ENCODE results near the gene CAST.
"Not testable (repeated sequence)": the region's sequence is repeated elsewhere in the genome, so short reads cannot be mapped to it uniquely, and the experiment has no call there.

CAST gene, protein sequence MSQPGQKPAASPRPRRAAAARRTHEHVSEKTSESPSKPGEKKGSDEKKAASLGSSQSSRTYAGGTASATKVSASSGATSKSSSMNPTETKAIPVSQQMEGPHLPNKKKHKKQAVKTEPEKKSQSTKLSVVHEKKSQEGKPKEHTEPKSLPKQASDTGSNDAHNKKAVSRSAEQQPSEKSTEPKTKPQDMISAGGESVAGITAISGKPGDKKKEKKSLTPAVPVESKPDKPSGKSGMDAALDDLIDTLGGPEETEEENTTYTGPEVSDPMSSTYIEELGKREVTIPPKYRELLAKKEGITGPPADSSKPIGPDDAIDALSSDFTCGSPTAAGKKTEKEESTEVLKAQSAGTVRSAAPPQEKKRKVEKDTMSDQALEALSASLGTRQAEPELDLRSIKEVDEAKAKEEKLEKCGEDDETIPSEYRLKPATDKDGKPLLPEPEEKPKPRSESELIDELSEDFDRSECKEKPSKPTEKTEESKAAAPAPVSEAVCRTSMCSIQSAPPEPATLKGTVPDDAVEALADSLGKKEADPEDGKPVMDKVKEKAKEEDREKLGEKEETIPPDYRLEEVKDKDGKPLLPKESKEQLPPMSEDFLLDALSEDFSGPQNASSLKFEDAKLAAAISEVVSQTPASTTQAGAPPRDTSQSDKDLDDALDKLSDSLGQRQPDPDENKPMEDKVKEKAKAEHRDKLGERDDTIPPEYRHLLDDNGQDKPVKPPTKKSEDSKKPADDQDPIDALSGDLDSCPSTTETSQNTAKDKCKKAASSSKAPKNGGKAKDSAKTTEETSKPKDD

GRCh38 chr5:96661855-96662724 lies at the start of gene CAST:
Gene CAST, plus strand, starts transcription at chr5:96662376. Its CDS starts 47 bp downstream, at chr5:96662423.
- peak; percentile 56 to 78 for DNase-seq (ENCODE audit: low read depth in 2 of 2)

DNA sequence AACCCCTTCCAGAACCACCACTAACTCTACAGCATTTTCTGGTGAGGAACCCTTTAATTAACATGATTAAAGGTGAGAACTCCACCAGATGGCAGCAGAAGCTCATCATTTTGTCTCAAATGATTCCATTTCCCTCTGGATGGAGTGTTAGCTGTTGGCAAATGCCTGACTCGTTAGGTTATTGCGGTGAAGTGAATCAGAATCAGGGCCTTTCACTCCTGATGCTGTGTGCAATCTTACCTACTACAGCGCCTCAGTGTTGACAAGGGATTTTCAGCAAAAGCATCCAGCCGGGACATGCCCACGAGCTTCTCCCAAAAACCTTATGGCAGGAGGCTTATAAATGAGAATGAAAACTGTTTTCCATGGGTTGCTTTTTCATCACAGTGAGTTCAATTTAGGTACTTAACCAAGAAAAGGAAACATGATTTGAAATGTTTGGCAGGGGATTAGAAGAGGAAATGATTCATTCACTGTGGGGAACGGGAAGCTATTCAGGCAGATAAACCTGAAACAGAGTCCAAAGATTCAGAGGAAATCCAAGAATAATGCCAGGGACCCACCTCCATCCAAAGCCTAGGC lies 48.0 kb upstream of the CAST start:
- DNase-seq (ENCODE audit: low read depth in 2 of 2) = peak in 1 of 2 experiments; percentile 15

- no peak for DNase-seq (ENCODE audit: low read depth in 2 of 2)
These were observed 47.0 kb upstream of the CAST start for GRCh38 chr5:96615223-96615622.

- DNase-seq (ENCODE audit: low read depth in 2 of 2) = no peak
These were observed 45.4 kb upstream of the CAST start for GRCh38 chr5:96616801-96617200.

- not testable (repeated sequence) for DNase-seq (ENCODE audit: low read depth in 2 of 2)
These were observed 43.7 kb upstream of the CAST start for GRCh38 chr5:96618311-96619016.

GRCh38 chr5:96619946-96620345 lies 42.2 kb upstream of the CAST start:
- DNase-seq (ENCODE audit: low read depth in 2 of 2) = no peak

DNA sequence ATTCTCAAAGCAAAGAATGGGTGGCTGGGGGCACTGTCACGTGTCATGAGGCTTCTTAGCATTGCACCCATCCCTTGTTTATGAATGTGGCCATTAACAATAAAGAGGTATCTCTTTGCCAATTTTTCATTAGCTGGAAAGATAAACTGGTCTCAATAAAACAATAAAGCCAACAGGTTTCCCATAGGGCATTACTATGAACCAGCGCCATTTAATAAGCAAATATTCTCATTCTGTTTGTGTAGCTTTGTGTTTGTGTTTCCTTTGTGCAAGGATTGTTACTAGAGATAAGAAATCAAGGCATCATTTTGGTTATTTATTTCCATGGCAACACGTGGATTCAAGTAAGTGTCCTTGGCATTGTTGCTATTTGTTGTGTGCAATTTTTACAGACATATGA lies 37.6 kb upstream of the CAST start:
- DNase-seq (ENCODE audit: low read depth in 2 of 2) = no peak

GRCh38 chr5:96625365-96625764 lies 36.8 kb upstream of the CAST start:
- DNase-seq (ENCODE audit: low read depth in 2 of 2) = no peak

DNA sequence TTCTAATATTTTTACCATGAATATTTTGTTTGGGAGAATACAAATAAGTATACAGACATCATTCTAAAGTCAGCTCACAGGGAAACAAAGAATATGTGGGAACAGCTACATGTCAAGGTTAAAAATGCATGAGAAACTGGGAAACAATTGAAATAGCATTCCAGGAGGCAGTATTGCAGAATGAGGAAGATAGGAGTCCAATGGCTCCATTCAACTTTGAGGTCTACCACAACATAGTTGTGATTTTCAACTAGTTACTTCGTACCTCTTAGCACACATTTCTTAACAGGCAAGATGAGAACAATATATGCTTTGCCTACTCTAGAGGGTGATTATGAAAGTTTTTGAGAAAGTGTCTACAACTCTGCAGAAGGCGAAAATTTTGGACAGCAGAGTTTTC lies 35.2 kb upstream of the CAST start:
- DNase-seq (ENCODE audit: low read depth in 2 of 2) = no peak

- DNase-seq (ENCODE audit: low read depth in 2 of 2) = no peak
These were observed 34.3 kb upstream of the CAST start for GRCh38 chr5:96627792-96628398.

DNA sequence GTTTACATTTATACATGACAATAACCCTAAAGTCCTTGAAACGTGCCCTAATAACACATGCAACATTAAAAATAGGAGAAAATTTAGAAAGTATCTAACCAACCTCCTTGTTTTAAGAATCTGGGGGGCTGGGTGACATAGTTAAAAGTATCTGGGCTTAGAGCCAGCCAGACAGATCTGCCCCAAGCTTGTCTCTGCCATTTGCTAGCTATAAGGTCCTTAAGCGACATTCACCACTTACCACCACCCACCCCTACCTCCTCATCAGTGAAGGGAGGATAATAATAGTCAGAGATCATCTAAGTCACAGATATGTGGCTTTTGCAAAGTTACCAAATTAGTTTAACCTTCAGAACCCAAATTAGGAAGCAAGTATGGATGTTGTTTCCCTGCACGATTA lies 33.8 kb upstream of the CAST start:
- no peak for DNase-seq (ENCODE audit: low read depth in 2 of 2)

- no peak for DNase-seq (ENCODE audit: low read depth in 2 of 2)
These were observed 32.4 kb upstream of the CAST start for GRCh38 chr5:96629774-96630173.

DNA sequence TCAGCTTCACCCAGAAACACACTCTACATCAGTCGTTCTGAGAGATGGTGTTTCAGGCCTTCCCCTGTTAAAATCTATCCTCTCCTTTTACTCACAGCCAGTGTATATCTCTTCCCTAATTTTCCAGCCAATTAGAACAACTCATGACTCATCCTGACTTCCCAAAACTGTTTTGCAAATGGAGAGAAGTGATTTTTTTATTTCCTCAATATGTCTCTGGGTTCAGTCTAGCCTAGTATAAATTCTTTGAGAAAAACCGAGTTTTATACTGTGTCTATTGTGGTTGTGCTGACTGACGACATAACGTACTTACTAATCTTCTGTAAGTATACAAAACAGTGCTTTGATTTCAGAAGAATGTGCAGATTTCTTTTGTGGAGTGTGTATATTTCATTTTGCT lies 28.4 kb upstream of the CAST start:
- no peak for DNase-seq (ENCODE audit: low read depth in 2 of 2)

DNA sequence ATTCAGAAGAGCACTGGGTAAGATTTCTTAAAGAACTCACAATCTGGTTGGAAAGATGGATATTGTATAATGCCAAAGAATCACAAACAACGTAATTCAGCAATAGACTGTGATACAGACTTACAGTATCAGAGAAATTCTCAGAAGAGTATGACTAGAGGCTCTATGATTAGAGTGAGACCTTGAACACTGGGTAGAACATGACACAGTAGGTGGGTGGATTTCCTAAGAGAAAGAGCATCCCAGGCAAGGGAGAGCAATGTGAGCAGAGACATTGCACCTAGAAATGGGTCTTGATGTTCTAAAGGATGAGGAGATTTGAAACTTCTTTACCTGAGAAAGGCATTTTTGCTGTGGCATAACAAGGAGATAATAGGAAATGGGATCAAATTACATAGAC lies 27.3 kb upstream of the CAST start:
- DNase-seq (ENCODE audit: low read depth in 2 of 2) = no peak

- no peak for DNase-seq (ENCODE audit: low read depth in 2 of 2)
These were observed 26.1 kb upstream of the CAST start for GRCh38 chr5:96636046-96636445.

- DNase-seq (ENCODE audit: low read depth in 2 of 2) = no peak
These were observed 25.6 kb upstream of the CAST start for GRCh38 chr5:96636594-96636993.

- no peak for DNase-seq (ENCODE audit: low read depth in 2 of 2)
These were observed 25.0 kb upstream of the CAST start for GRCh38 chr5:96637196-96637595.

DNA sequence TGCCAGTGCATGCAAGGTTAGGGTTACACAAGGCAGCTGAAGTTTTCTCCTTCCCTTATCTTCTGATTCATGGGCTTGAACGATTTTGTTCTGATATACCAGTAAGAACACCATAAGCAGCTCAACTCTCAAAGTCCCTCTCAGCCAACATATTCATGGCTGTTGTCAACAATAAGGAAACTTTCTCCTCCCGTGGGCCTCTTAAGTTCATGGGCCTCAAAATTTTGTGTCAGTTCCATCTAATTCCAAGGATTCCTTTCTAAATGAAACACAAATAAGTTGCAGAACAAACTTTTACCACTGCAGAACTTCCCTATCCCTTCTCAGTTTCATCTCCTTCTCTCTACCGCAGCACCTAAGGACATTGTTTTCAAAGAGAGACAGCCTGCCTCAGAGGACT lies 23.6 kb upstream of the CAST start:
- DNase-seq (ENCODE audit: low read depth in 2 of 2) = no peak

DNA sequence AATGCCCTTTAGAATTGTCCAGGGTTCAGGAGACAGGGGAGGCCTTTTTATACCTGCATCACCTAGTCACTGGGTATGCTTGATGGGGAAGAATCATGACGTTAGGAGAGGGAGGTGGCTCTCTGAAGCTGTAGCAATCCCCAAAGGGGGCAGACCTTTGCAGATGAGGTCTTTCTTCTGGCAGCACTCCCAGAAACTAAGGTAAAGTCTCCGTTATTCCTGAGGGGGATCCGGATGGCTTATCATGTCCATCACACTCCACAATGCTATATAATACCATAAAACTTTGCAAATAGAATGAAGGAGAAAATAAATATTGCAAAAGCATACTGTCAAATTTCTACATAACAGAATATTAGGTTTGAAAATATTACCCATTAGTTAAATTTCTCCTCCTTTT lies 21.5 kb upstream of the CAST start:
- DNase-seq (ENCODE audit: low read depth in 2 of 2) = no peak

DNA sequence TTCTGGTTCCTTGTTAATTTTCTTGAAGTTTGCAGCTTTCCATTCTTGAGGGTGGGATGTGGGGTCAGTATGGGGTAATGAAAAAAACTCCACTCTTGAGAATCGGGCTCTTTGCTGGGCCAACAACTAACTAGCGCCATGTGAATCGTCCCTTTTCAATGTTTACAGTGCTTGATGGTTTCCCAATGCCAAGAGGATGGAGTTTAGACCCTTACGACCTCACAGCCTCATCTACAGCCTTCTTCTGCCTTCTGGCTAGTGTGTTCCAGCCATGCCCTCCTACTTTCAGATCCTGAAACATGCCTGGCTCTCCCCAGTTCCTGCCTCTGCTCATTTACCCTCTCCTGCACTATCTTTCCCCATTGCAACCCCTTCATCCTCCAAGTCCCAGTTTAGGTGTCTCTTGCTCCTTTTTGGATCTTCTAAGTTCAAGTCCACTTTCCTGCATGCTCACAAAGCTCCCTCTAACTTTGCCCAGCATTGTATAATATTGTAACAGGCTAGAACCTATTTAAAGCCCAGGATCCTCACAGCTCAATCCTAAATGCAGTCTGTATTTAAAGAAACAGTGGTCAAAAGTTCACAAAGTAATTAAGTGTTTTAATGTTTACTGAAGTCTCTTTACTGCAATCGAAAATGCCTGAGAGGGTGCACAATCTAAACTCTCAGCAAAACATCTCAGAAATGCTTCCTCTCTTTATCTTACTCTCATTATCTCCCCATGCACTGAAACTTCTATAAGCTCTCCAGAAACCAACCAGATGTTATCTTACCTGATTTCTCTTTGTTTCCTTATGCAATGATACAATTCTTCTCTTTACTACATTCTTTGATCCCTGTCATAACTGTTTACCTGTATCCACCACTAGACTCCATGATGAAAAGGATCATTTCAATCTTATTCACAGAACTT lies 20.6 kb upstream of the CAST start:
- DNase-seq (ENCODE audit: low read depth in 2 of 2) = no peak

Measured in stimulated activated CD4-positive, alpha-beta T cell treated with anti-CD3 and anti-CD28 coated beads, Interleukin-12 subunit alpha, Interleukin-12 subunit beta, amount 100 ng/mL, for 24 hours (primary cell).